ENCODE data around the gene RGS17.

Gene RGS17

DNA sequence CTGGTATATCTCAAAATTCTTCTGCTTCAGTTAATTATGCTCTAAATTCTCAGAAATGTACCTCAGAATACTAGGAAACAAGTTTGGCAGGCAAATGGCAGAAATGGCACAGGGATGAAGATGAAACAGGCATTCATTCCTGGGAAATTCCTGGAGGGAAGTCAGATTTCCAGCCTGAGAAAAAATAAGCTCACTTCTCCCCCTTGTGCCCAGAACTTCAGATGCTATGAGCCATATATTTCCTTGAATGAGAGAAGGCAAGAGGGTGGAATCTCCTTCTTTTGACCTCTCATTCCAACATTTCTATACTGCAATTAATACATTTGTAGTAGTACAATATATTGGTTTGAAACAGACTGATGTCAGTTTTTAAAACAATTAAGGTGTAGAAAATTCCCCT lies 22.8 kb downstream of the RGS17 start:
- Mint-ChIP-seq H3K36me3 (ENCODE audit: low read depth) (no peaks in the 10 kb centered on the region), H3K9me3 (peaks cover 10% of the 10 kb centered on the region), H3K27ac (no peak overlapping the region), H3K27me3 (peaks cover 2% of the 10 kb centered on the region), H3K4me3 (no peak overlapping the region), H3K4me1 (ENCODE audit: low read depth) (no peaks in the 10 kb centered on the region)
- intact Hi-C loops (cut with micrococcal nuclease), result no loop called here

DNA sequence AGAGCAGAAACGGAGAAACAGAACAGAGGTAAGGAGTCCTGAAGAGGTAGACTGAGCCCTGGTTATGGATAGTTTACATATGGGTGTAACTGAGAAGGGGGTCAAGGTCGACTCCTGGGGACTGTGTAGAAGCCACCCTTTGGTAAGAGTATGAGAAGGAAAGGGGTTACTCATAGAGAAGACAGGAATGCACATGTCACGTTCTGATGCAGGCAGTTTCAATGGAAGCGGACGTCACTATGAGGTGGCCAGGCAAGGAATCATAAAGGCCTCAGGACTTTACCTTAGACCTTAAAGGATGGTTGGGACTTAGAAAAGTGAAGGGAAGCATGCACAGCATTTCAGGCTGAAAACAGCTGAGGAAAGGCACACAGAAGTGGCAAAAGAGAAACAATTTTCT lies 25.1 kb downstream of the RGS17 start:
- Mint-ChIP-seq H3K27ac (no peak overlapping the region), H3K36me3 (ENCODE audit: low read depth) (no peaks in the 10 kb centered on the region), H3K9me3 (no peaks in the 10 kb centered on the region), H3K27me3 (no peaks in the 10 kb centered on the region), H3K4me3 (no peak overlapping the region), H3K4me1 (ENCODE audit: low read depth) (peaks cover 8% of the 10 kb centered on the region)
- intact Hi-C loops (cut with micrococcal nuclease), result no loop called here

DNA sequence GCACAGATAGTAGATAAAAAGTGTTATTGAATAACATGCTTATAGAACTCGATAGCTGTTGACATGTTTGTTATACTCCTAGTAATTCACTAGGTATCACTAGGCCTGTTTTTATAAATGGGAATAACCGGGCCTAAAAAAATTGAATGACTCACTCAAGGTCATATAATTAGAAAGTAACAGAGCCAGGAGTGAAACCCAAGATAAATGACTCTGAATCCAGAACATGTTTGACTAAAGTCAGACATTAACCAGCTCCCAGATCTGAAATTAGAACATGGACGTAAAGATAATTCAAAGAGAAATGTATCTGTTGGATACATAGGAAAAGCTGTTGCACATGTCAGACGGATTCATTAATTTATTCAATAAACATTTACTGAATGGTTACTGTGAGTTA lies 26.9 kb downstream of the RGS17 start:
- Mint-ChIP-seq H3K36me3 (ENCODE audit: low read depth) (no peaks in the 10 kb centered on the region), H3K27me3 (no peaks in the 10 kb centered on the region), H3K4me3 (no peak overlapping the region), H3K4me1 (ENCODE audit: low read depth) (peaks cover 8% of the 10 kb centered on the region), H3K27ac (no peak overlapping the region), H3K9me3 (no peaks in the 10 kb centered on the region)
- intact Hi-C loops (cut with micrococcal nuclease), result no loop called here

DNA sequence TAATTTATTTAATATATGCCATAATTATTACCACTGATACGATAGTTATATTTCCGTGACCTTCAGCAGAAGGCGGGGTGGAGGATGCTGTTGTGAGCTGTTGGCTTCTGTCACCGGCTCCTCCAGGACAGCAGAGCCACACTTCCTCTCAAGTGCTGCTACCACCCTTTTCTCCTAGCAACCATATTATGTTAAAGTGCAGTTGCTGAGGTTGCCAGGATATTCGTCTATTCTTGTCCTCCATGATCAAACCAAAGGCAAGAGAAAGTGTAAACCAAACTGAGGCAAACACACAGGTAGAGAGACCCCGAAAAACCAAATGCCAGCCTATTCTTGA lies 27.8 kb downstream of the RGS17 start:
- Mint-ChIP-seq H3K27ac (no peak overlapping the region), H3K36me3 (ENCODE audit: low read depth) (no peaks in the 10 kb centered on the region), H3K9me3 (no peaks in the 10 kb centered on the region), H3K27me3 (no peaks in the 10 kb centered on the region), H3K4me1 (ENCODE audit: low read depth) (peaks cover 8% of the 10 kb centered on the region), H3K4me3 (no peak overlapping the region)
- intact Hi-C loops (cut with micrococcal nuclease), result no loop called here

DNA sequence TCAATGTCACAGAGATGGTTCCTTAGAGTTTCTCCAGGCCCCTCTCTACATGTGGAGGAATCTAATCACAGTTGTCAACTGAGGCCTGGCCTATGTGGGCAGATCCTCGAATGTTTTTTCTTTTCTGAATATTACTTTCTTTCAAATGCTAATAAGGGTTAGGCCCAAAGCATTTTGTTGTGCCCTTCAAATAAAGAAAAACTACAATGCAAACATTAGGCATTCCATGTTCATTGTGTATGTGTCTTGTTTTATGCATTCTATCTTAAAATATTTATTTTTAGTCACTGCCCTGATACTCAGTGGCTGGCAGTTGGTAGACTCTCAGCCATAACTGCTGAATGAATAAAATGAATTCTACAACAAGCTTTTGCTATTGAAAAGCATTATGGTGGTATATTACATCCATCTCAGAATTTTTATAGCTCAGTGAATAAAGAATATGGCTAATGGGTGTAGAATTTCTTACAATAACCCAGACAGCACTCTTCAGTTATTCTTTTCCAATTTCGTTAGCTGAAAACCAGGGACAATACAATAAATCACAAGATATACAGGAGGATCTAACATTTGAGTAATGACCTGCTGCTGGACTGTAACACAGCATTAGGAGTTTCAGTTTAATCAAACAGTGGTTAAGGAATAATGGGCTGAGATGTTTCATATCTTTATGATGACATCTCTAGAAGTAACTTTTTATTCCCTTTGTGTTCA lies 28.3 kb downstream of the RGS17 start:
- intact Hi-C loops (cut with micrococcal nuclease), result no loop called here
- Mint-ChIP-seq H3K36me3 (ENCODE audit: low read depth) (no peaks in the 10 kb centered on the region), H3K27me3 (no peaks in the 10 kb centered on the region), H3K4me3 (no peak overlapping the region), H3K27ac (no peak overlapping the region), H3K4me1 (ENCODE audit: low read depth) (peaks cover 8% of the 10 kb centered on the region), H3K9me3 (no peaks in the 10 kb centered on the region)

DNA sequence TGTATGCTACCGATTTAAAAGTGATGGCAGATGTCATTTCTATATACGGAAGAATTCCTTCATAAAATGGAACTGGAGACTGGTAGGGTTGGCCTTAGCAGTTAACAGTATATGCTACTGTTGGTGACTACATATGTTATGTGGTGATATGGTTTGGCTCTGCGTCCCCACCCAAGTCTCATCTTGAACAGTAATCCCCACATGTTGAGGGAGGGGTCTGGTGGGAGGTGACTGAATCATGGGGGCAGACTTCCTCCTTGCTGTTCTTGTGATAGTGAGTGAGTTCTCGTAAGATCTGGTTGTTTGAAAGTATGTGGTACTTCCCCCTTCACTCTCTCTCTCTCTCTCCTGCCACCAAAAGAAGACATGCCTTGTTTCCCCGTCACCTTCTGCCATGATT lies 29.6 kb downstream of the RGS17 start:
- Mint-ChIP-seq H3K9me3 (no peaks in the 10 kb centered on the region), H3K36me3 (ENCODE audit: low read depth) (no peaks in the 10 kb centered on the region), H3K27ac (no peak overlapping the region), H3K27me3 (no peaks in the 10 kb centered on the region), H3K4me1 (ENCODE audit: low read depth) (peaks cover 8% of the 10 kb centered on the region), H3K4me3 (no peak overlapping the region)
- intact Hi-C loops (cut with micrococcal nuclease), result no loop called here

DNA sequence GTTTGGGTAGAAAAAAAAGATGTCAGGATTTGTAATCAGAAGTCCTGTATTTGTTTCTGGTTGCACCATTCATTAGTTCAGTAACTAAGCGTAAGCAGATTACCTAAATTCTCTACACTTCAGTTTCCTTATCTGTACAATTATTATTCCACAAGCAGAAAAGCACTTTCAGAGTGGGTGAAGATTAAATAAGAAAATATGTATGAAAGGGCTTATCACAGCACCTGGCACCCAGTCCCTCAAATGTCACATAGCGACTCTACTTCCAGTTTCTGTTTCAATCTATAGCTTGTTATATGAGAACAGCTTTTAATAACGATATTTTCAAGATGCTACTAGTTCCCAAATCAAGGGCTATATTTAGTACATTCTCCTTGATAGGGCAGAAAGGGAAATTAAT lies 31.4 kb downstream of the RGS17 start:
- Mint-ChIP-seq H3K27me3 (no peaks in the 10 kb centered on the region), H3K27ac (no peak overlapping the region), H3K9me3 (no peaks in the 10 kb centered on the region), H3K4me3 (no peak overlapping the region), H3K36me3 (ENCODE audit: low read depth) (no peaks in the 10 kb centered on the region), H3K4me1 (ENCODE audit: low read depth) (peaks cover 14% of the 10 kb centered on the region)
- intact Hi-C loops (cut with micrococcal nuclease), result no loop called here

DNA sequence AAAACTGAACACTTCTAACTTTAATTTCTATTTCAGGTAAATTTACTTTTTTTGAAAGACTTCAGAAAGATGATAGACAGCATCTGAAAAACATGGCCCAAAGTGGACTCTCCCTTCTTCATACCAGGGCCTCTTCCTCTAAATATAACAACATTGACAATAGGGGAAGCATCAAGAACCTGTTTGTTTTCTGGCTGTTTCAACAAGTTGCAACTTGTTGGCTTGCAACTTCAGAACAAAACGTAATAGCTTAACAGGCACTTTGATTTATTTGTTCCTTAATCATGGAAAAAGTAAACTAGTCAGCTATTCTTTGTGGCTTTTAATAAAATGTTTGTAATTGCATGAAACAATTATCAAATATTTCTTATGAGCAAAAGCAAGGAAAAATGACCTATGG lies 34.3 kb downstream of the RGS17 start:
- H3K9me3 Mint-ChIP-seq, result no peaks in the 10 kb centered on the region

DNA sequence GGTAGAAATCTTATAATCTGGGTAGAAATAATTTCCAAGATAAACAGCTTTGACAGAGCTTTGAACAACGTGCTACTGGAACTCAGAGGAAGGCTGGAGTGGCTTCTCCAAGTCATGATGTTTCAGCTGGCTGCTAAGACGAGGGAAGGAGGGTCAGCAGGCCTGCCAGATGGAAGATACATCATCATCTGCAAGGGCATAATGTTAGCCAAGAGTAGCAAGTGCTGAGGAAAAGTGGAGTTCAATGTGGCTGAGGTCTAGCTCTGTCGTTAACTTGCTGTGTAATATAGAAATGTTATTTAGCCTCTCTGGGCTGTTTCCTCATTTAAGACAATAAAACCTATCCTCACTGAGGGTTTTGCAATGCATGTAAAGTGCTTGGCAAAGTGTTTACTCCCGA lies 35.1 kb downstream of the RGS17 start:
- H3K36me3 Mint-ChIP-seq (ENCODE audit: low read depth), result no peaks in the 10 kb centered on the region
- H3K4me1 Mint-ChIP-seq (ENCODE audit: low read depth), result peaks cover 25% of the 10 kb centered on the region
- no peaks in the 10 kb centered on the region for H3K27me3 Mint-ChIP-seq
- intact Hi-C loops (cut with micrococcal nuclease), result no loop called here
- no peak overlapping the region for H3K4me3 Mint-ChIP-seq
- H3K9me3 Mint-ChIP-seq, result no peaks in the 10 kb centered on the region
- no peak overlapping the region for H3K27ac Mint-ChIP-seq

More for the DNA sequence above, 34.3 kb downstream of the RGS17 start:
- intact Hi-C loops (cut with micrococcal nuclease), result no loop called here
- no peaks in the 10 kb centered on the region for H3K36me3 Mint-ChIP-seq (ENCODE audit: low read depth)
- no peaks in the 10 kb centered on the region for H3K27me3 Mint-ChIP-seq
- peaks cover 31% of the 10 kb centered on the region for H3K4me1 Mint-ChIP-seq (ENCODE audit: low read depth)
- no peak overlapping the region for H3K27ac Mint-ChIP-seq
- H3K4me3 Mint-ChIP-seq, result no peak overlapping the region

DNA sequence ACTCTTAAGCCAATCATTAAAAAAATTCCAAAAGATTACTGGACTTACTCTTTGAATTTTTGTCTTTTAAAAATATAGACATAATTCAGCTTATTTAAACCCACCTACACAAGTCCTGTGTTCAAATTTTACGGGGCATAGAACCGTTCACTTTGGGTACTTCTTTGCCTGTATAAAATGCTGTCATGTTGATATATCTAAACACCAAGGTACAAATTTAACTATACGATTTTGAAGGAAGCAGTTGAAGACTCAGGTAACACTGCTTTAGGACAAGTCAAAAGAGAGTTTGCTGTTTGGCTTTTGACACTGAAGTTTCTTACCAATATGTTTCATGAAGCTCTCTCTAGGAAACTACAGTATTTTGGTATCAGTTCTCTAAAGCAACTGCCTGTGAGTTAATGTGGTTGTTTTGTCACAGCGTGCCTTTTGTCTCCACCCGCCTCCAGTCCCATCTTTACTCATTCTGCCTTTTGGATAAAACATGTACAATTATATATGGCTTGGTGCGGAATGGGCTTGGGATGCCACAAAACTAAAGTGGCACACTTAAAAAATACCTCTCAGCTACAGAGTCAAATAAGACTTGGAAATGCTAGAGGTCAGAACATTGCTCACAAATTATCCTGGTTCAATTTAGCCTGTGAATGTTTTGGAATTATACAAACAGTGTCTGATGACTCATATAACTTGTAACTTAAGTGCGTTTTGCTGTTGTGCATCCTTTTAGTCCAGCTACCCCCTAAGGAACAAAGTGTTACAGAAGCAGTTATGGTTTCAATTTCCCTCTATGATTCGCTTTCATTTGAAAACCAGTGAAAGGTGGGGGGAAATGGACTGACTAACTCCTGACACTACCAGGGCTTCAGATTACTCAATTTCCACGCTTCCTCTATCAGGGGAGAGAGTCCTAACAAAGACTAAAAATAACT lies 38.7 kb downstream of the RGS17 start:
- Mint-ChIP-seq H3K27me3 (no peaks in the 10 kb centered on the region), H3K4me1 (ENCODE audit: low read depth) (peaks cover 37% of the 10 kb centered on the region), H3K27ac (no peak overlapping the region), H3K4me3 (peak overlapping the region; percentile 9), H3K36me3 (ENCODE audit: low read depth) (no peaks in the 10 kb centered on the region), H3K9me3 (no peaks in the 10 kb centered on the region)
- intact Hi-C loops (cut with micrococcal nuclease), result no loop called here

DNA sequence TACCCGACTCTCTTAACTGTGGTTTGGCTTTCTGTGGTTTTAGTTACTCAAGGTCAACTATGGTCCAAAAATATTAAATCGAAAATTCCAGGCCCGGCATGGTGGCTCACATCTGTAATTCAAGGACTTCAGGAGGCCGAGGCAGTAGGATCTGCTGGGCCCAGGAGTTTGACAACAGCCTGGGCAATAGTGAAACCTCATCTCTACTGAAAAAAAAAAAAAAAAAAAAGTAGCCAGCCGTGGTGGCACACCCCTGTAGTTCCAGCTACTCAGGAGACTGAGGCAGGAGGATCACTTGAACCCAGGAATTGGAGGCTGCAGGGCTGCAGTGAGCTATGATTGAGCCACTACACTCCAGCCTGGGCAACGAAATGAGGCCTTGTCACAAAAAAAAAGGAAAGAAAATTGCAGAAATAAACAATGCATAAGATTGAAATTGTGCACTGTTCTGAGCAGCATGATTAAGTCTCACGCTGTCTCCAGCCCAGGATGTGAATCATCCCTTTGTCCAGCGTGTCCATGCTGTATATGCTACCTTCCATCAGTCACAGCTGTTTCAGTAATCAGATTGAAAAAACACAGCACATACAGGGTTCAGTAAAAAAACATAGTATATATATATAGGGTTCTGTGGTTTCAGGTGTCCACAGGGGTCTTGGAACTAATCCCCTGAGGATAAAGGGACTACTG lies 40.7 kb downstream of the RGS17 start:
- H3K4me1 Mint-ChIP-seq (ENCODE audit: low read depth), result peaks cover 35% of the 10 kb centered on the region
- H3K4me3 Mint-ChIP-seq, result no peak overlapping the region
- H3K36me3 Mint-ChIP-seq (ENCODE audit: low read depth), result no peaks in the 10 kb centered on the region
- no peaks in the 10 kb centered on the region for H3K9me3 Mint-ChIP-seq
- H3K27me3 Mint-ChIP-seq, result peaks cover 4% of the 10 kb centered on the region
- intact Hi-C loops (cut with micrococcal nuclease), result no loop called here
- H3K27ac Mint-ChIP-seq, result no peak overlapping the region

DNA sequence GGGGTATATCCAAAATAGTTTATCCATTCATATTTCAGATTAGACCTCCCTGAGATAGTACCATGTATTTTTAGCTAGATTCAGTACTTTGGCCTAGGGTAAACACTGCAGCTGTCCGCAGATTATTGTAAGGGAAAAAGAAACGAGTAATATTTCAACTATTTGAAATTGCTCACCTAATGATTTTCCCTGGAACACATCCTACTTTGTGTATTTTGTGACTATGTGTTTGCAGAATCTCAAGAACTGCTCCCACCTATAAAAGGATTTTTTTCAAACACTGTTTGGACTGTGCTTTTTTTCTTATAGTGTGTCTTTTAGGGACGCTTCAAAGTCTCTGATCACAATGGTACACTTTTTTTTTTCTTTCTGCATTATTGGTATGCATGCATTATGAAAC lies 42.3 kb downstream of the RGS17 start:
- Mint-ChIP-seq H3K4me1 (ENCODE audit: low read depth) (peaks cover 35% of the 10 kb centered on the region), H3K4me3 (no peak overlapping the region), H3K27me3 (peaks cover 4% of the 10 kb centered on the region), H3K36me3 (ENCODE audit: low read depth) (no peaks in the 10 kb centered on the region), H3K9me3 (no peaks in the 10 kb centered on the region), H3K27ac (no peak overlapping the region)
- intact Hi-C loops (cut with micrococcal nuclease), result no loop called here

DNA sequence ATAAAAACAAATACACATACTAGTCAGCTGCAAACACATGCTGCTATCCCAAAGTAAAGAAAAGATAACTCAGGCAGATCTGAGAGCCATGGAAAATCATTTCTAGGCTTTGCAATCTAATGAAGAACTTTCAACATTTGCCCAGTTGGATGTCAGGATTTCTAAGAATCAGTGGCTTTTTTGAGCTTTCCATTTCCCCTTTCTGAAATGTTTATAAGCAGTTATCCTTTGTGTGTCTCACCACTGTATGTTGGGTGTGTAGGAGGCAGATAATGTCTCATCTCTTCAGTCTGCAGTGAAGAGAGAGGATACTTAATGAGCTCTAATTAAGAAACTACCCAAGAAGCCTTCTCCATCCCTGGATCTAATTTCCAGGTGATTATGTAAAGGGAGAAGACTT lies 43.6 kb downstream of the RGS17 start:
- peaks cover 4% of the 10 kb centered on the region for H3K27me3 Mint-ChIP-seq
- no peak overlapping the region for H3K4me3 Mint-ChIP-seq
- peaks cover 23% of the 10 kb centered on the region for H3K4me1 Mint-ChIP-seq (ENCODE audit: low read depth)
- intact Hi-C loops (cut with micrococcal nuclease), result no loop called here
- H3K27ac Mint-ChIP-seq, result no peak overlapping the region
- H3K9me3 Mint-ChIP-seq, result peaks cover under 1% of the 10 kb centered on the region
- no peaks in the 10 kb centered on the region for H3K36me3 Mint-ChIP-seq (ENCODE audit: low read depth)

Data from dendritic cell treated with granulocyte-macrophage colony-stimulating factor and Interleukin-4, amounts not matched to agents 40 ng/mL and 50 ng/mL, for 4 days (primary cell).